K562 (cell line): Measurements from ENCODE around the gene DIS3L. TPM values are rescaled to one million over a fixed set of nuclear protein-coding genes. Genes with fewer than 3 reads are reported as not detected.

Source experiments
- ATAC-seq: fragments of 200-7000 bp; cut with Tn5 transposase; 3 replicates; pipeline ENCODE4 v1.9.1; 2020; ENCODE audit warnings: moderate library complexity
- BruUV-seq: library from RNA; stranded (reverse); fragments of 400-500 nt; replicated peaks from 2 replicates; lab custom pipeline; 2021; lab: Mats Ljungman, UMichigan
- CTCF ChIA-PET: fragments of 300-600 bp; formaldehyde crosslinking; extraction: SDS; loops from one replicate; lab custom pipeline; 2021; ENCODE audit warnings: low intra/inter-chr PET ratio; lab: Yijun Ruan, JAX
- POLR2A ChIA-PET: fragments of 300-600, 350-650 bp; sonication (Branson Sonifier 250); formaldehyde crosslinking; extraction: SDS; loops from one replicate; lab custom pipeline; 2021; ENCODE audit warnings: antibody characterized with exemption, inconsistent platforms; lab: Yijun Ruan, JAX
- DNase-seq, 4 experiments: peaks; one replicate each; pipeline versions ENCODE4 v3.0.0 to v3.0.0-alpha.2; 2011 to 2018; ENCODE audit warnings: low spot score in 3 of 4, mixed read lengths in 3 of 4; ENCODE audit errors: extremely low read depth in 1 of 4
- FAIRE-seq: peaks from 2 replicates; lab custom pipeline; 2011; peaks lifted over from hg19 to GRCh38; lab: Jason Lieb, UNC
- H2AFZ ChIP-seq: 2 replicates; pipeline ENCODE4 v1.6.0; 2011; ENCODE audit warnings: low read depth, low read length, control low read depth, inconsistent platforms
- H3K27ac ChIP-seq: fragments of 200-600 bp; 3 replicates; pipeline ENCODE4 v1.8.0; 2011; ENCODE audit warnings: low read depth, mild to moderate bottlenecking, control low read depth, inconsistent platforms, low read length, moderate library complexity, mixed read lengths; ENCODE audit errors: extremely low read depth
- H3K27me3 ChIP-seq, 2 experiments: fragments of 300-600 bp in 1 of 2; 2 replicates in 1 of 2; 3 replicates in 1 of 2; pipeline versions ENCODE4 v1.6.0 to v1.8.0; 2011; ENCODE audit warnings: inconsistent platforms in 2 of 2, low read length in 2 of 2, mild to moderate bottlenecking in 1 of 2, mixed read lengths in 1 of 2, moderate library complexity in 1 of 2; ENCODE audit not compliant: control insufficient read depth in 2 of 2, insufficient read depth in 2 of 2
- H3K36me3 ChIP-seq: fragments of 300-600 bp; 3 replicates; pipeline ENCODE4 v1.8.0; 2011; ENCODE audit warnings: mild to moderate bottlenecking, low read length, inconsistent platforms; ENCODE audit not compliant: control insufficient read depth, insufficient read depth
- H3K4me1 ChIP-seq, 2 experiments: fragments of 200-600 bp in 1 of 2; replicated peaks in 1 of 2; 2 replicates in 1 of 2; 3 replicates in 1 of 2; pipeline versions ENCODE4 v1.5.1 to v1.8.0; 2011; ENCODE audit warnings: inconsistent platforms in 2 of 2, low read length in 2 of 2, mild to moderate bottlenecking in 1 of 2, mixed read lengths in 1 of 2, moderate library complexity in 1 of 2; ENCODE audit not compliant: control insufficient read depth in 2 of 2, insufficient read depth in 2 of 2
- H3K4me2 ChIP-seq: 2 replicates; pipeline ENCODE4 v1.6.1; 2011; ENCODE audit warnings: low read length, control low read depth, inconsistent platforms, mixed read lengths; ENCODE audit not compliant: insufficient read depth
- H3K4me3 ChIP-seq: fragments of 200-600 bp; sonication (generic), shearing (Covaris generic); 2 replicates; pipeline ENCODE4 v1.5.1; 2016; ENCODE audit warnings: control low read depth, inconsistent platforms
- H3K79me2 ChIP-seq: fragments of 200-600 bp; 3 replicates; pipeline ENCODE4 v1.8.0; 2011; ENCODE audit warnings: low read length, inconsistent platforms; ENCODE audit not compliant: control insufficient read depth, insufficient read depth
- H3K9ac ChIP-seq, 2 experiments: 2 replicates each; pipeline versions ENCODE4 v1.6.0 to v1.6.1; 2011; ENCODE audit warnings: low read depth in 2 of 2, low read length in 2 of 2, control low read depth in 1 of 2, inconsistent platforms in 1 of 2, mild to moderate bottlenecking in 1 of 2, mixed read lengths in 1 of 2; ENCODE audit not compliant: insufficient read depth in 1 of 2
- H3K9me1 ChIP-seq: one replicate; pipeline ENCODE4 v1.6.0; 2011; ENCODE audit warnings: inconsistent platforms, mild to moderate bottlenecking, low read length, moderate library complexity; ENCODE audit not compliant: control insufficient read depth, insufficient read depth
- H3K9me3 ChIP-seq: replicated peaks from 2 replicates; pipeline ENCODE4 v1.5.1; 2011; ENCODE audit warnings: low read depth, low read length, inconsistent platforms; ENCODE audit not compliant: control insufficient read depth, insufficient read depth
- H4K20me1 ChIP-seq: replicated peaks from 2 replicates; pipeline ENCODE4 v1.6.1; 2011; ENCODE audit warnings: low read length, inconsistent platforms, mixed read lengths; ENCODE audit not compliant: control insufficient read depth, insufficient read depth
- DPF2 ChIP-seq: fragments of 450-650 bp; IDR thresholded peaks from 2 replicates; pipeline ENCODE4 v1.6.1; 2016
- ESRRA ChIP-seq: fragments of 450-650 bp; IDR thresholded peaks from 2 replicates; pipeline ENCODE4 v1.6.1; 2014; ENCODE audit warnings: low read depth, mild to moderate bottlenecking, moderate library complexity, borderline replicate concordance
- ILF3 ChIP-seq: fragments of 450-650 bp; IDR thresholded peaks from 2 replicates; pipeline ENCODE4 v1.6.1; 2018; ENCODE audit warnings: antibody characterized with exemption, mild to moderate bottlenecking, moderate library complexity, borderline replicate concordance
- KDM4B ChIP-seq, 2 experiments: fragments of 450-650 bp in 1 of 2; sonication (generic) in 1 of 2; IDR thresholded peaks; 2 replicates each; pipeline ENCODE4 v1.6.1; 2016 to 2017; ENCODE audit warnings: borderline replicate concordance in 2 of 2, antibody characterized with exemption in 1 of 2, low read depth in 1 of 2, mild to moderate bottlenecking in 1 of 2
- ZNF324 ChIP-seq: fragments of 250-450 bp; sonication (Bioruptor Pico); IDR thresholded peaks from 2 replicates; pipeline ENCODE4 v1.4.0; 2020; ENCODE audit warnings: mild to moderate bottlenecking
- WGBS: fragments of 100-300 bp; shearing (Covaris generic); methylation state at CpG from one replicate; pipeline ENCODE4 v1.1.6; 2016; ENCODE audit warnings: low coverage, mixed read lengths; ENCODE audit not compliant: insufficient coverage; ENCODE audit errors: missing lambda C conversion rate; 5-methylcytosine and 5-hydroxymethylcytosine counted together
- in situ Hi-C: fragments of 300-500 bp; cut with MboI; formaldehyde crosslinking; loops from 4 replicates; pipeline ENCODE4 v1.15.0; 2018; ENCODE audit warnings: inconsistent platforms, mixed read lengths
- intact Hi-C: fragments of 100-400 bp; cut with micrococcal nuclease; formaldehyde crosslinking; loops from 2 replicates; pipeline ENCODE4 v1.14.2; 2022
- polyA plus RNA-seq, 8 experiments: library from polyadenylated mRNA; depleted of rRNA in 4 of 8; stranded (reverse) in 5 of 8; unstranded in 3 of 8; fragments of >200 nt; fragmentation: Nextera tagmentation in 2 of 8; fragmentation: Illumina TruSeq in 1 of 8; extraction: Ambion mirVana in 2 of 8; extraction: Trizol in 1 of 8; gene quantifications; 2 replicates each; pipeline versions ENCODE4 v1.2.1 to v1.2.3, GENCODE V29; 2011 to 2014; ENCODE audit warnings: inconsistent platforms in 1 of 8, missing spikeins in 1 of 8
- total RNA-seq, 7 experiments: library from RNA; depleted of rRNA in 6 of 7; stranded (reverse); fragments of >200 nt in 6 of 7; fragmentation: Illumina TruSeq in 2 of 7; extraction: Trizol in 2 of 7; gene quantifications; 2 replicates each; pipeline versions ENCODE4 v1.2.1 to v1.2.3, GENCODE V29; 2011 to 2021; ENCODE audit warnings: low replicate concordance in 1 of 7
- TF ChIP-seq, protein P1 (sequence below): fragments of 450-650 bp; IDR thresholded peaks from 2 replicates; pipeline ENCODE4 v1.6.1; 2016; ENCODE audit warnings: mild to moderate bottlenecking, moderate library complexity

The DIS3L gene
- total and polyA plus RNA-seq, 9 of the 15 experiments (the other 6 are each of a cell fraction or from before 2014, with no cell fraction given) = 5.9 to 34.6 (median 16.9) TPM

DNA sequence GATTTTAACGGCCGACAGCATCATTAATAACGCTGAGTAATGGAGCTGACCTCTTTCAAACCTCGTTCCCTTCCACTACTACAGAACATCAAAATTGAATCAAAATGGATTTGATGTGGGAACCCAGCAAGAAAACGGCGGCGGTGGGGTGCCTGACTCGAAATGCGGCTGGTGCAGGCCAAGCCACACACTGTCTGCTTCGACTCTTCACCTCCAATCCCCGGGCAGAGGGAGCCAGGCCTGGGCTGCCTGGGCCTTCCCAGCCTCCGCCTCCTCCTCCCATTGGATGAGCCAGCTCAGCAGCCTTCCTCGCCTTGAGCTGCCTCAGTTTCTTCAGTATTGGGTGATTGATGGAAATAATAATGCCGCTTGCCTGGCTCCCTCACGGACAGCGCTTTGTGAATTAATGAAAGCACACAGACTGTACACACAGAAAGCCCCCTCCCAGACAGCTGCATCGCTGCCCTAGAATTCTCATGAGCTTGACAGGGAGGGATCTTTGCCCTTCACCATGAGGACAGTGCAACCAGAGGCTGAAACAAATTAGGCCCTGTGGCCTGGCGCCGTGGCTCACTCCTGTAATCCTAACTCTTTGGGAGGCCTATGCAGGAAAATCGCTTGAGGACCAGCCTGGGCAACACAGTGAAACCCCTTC lies 28.4 kb upstream of the DIS3L start (continued):
- TF ChIP-seq ESRRA = no peak

GRCh38 chr15:66269326-66270090 lies 23.9 kb upstream of the DIS3L start:
- Histone ChIP-seq H3K4me3 (peak overlapping the region; percentile 14; the same call in 1 of the 2 replicates), H3K27me3 (peaks cover 2 to 9% of the 10 kb centered on the region in 2 experiments; a peak in 3 of 5 replicates), H3K9me3 (no peaks in the 10 kb centered on the region), H3K4me1 (peaks cover 10% of the 10 kb centered on the region in 2 experiments; a peak in 4 of 5 replicates), H3K79me2 (no peaks in the 10 kb centered on the region), H3K36me3 (no peaks in the 10 kb centered on the region), H3K9me1 (peaks cover 4% of the 10 kb centered on the region), H4K20me1 (no peaks in the 10 kb centered on the region; the same call in 1 of the 2 replicates), H3K9ac (peak overlapping the region; percentile 44 to 65; a peak in 2 of 4 replicates), H3K4me2 (peak overlapping the region; percentile 80), H2AFZ (peak overlapping the region; percentile 94), H3K27ac (peak overlapping the region; percentile 42; the same call in 2 of the 3 replicates)
- WGBS = 3% methylated on average over 13 of the region's 13 CpGs
- peak; percentile 56 to 87 (median 70) for DNase-seq
- POLR2A ChIA-PET = interaction anchor here (1.0 to 1.1 kb wide), 5 partner anchors 14 to 87 kb away, joined by 3 to 4 read pairs (median 3); partner anchors contain the start of gene TIPIN
- ATAC-seq = peak; percentile 99
- no TSS peak for BruUV-seq
- intact Hi-C loops = no loop called here
- CTCF ChIA-PET = interaction anchor here (0.6 kb wide), 1 partner anchor 535 kb away, joined by 3 read pairs; no protein-coding TSS in a partner anchor
- in situ Hi-C loops = no loop called here
- peak; percentile 100 for FAIRE-seq
- TF ChIP-seq DPF2 (0 out of 2 replicates have a peak, but pooled peaks have one; percentile 48), ZNF324 (CRISPR knock-in tag) (no peak), KDM4B (IDR thresholded peaks at IDR 0.05; ENCODE audit: borderline replicate concordance in 2 of 2, low read depth in 1 of 2) (no peak), ILF3 (no peak)
- TF ChIP-seq, protein P1, sequence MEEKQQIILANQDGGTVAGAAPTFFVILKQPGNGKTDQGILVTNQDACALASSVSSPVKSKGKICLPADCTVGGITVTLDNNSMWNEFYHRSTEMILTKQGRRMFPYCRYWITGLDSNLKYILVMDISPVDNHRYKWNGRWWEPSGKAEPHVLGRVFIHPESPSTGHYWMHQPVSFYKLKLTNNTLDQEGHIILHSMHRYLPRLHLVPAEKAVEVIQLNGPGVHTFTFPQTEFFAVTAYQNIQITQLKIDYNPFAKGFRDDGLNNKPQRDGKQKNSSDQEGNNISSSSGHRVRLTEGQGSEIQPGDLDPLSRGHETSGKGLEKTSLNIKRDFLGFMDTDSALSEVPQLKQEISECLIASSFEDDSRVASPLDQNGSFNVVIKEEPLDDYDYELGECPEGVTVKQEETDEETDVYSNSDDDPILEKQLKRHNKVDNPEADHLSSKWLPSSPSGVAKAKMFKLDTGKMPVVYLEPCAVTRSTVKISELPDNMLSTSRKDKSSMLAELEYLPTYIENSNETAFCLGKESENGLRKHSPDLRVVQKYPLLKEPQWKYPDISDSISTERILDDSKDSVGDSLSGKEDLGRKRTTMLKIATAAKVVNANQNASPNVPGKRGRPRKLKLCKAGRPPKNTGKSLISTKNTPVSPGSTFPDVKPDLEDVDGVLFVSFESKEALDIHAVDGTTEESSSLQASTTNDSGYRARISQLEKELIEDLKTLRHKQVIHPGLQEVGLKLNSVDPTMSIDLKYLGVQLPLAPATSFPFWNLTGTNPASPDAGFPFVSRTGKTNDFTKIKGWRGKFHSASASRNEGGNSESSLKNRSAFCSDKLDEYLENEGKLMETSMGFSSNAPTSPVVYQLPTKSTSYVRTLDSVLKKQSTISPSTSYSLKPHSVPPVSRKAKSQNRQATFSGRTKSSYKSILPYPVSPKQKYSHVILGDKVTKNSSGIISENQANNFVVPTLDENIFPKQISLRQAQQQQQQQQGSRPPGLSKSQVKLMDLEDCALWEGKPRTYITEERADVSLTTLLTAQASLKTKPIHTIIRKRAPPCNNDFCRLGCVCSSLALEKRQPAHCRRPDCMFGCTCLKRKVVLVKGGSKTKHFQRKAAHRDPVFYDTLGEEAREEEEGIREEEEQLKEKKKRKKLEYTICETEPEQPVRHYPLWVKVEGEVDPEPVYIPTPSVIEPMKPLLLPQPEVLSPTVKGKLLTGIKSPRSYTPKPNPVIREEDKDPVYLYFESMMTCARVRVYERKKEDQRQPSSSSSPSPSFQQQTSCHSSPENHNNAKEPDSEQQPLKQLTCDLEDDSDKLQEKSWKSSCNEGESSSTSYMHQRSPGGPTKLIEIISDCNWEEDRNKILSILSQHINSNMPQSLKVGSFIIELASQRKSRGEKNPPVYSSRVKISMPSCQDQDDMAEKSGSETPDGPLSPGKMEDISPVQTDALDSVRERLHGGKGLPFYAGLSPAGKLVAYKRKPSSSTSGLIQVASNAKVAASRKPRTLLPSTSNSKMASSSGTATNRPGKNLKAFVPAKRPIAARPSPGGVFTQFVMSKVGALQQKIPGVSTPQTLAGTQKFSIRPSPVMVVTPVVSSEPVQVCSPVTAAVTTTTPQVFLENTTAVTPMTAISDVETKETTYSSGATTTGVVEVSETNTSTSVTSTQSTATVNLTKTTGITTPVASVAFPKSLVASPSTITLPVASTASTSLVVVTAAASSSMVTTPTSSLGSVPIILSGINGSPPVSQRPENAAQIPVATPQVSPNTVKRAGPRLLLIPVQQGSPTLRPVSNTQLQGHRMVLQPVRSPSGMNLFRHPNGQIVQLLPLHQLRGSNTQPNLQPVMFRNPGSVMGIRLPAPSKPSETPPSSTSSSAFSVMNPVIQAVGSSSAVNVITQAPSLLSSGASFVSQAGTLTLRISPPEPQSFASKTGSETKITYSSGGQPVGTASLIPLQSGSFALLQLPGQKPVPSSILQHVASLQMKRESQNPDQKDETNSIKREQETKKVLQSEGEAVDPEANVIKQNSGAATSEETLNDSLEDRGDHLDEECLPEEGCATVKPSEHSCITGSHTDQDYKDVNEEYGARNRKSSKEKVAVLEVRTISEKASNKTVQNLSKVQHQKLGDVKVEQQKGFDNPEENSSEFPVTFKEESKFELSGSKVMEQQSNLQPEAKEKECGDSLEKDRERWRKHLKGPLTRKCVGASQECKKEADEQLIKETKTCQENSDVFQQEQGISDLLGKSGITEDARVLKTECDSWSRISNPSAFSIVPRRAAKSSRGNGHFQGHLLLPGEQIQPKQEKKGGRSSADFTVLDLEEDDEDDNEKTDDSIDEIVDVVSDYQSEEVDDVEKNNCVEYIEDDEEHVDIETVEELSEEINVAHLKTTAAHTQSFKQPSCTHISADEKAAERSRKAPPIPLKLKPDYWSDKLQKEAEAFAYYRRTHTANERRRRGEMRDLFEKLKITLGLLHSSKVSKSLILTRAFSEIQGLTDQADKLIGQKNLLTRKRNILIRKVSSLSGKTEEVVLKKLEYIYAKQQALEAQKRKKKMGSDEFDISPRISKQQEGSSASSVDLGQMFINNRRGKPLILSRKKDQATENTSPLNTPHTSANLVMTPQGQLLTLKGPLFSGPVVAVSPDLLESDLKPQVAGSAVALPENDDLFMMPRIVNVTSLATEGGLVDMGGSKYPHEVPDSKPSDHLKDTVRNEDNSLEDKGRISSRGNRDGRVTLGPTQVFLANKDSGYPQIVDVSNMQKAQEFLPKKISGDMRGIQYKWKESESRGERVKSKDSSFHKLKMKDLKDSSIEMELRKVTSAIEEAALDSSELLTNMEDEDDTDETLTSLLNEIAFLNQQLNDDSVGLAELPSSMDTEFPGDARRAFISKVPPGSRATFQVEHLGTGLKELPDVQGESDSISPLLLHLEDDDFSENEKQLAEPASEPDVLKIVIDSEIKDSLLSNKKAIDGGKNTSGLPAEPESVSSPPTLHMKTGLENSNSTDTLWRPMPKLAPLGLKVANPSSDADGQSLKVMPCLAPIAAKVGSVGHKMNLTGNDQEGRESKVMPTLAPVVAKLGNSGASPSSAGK = peak; percentile 39
